ENCODE measurements around the gene LRSAM1.
"Not testable (repeated sequence)": the region's sequence is repeated elsewhere in the genome, so short reads cannot be mapped to it uniquely, and the experiment has no call there.

LRSAM1 gene

DNA sequence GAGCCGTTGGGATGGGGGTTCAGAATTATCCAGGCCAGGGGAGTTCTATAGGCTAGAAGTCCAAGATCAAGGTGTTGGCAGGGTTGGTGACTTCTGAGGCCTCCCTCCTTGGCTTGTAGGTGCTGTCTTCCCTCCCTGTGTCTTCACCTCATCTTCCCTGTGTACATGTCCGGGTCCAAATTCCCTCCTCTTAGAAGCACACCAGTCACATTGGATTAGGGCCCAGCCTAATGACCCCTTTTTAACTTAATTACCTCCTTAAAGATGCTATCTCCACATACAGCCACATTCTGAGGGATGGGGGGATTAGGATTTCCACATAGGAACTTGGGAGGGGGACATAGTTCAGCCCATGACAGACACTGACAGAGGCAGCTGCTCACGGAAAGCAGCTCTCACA is 12.1 kb downstream of the LRSAM1 start:
- DNase-seq: no peak

GRCh38 chr9:127463911-127464310 is 12.6 kb downstream of the LRSAM1 start:
- DNase-seq: peak; percentile 52

DNA sequence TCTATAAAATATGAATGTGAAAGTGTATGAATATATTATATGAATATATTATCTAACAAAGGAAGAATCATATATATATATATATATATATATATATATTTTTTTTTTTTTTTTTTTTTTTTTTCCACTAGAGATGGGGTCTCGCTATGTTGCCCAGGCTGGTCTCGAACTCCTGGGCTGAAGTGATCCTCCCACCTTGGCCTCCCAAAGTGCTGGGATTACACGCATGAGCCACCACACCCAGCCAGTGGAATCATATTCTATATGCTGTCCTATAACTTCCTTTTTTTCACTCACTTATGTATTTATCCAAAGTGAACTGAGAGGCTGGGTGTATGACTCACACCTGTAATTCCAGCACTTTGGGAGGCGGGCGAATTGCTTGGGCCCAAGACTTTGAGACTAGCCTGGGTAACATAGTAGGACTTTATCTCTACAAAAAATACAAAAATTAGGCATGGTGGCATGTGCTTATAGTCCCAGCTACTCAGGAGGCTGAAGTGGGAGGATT is 15.2 kb downstream of the LRSAM1 start:
- not testable (repeated sequence) for DNase-seq

GRCh38 chr9:127467621-127468020 is 16.3 kb downstream of the LRSAM1 start:
- DNase-seq: no peak

DNA sequence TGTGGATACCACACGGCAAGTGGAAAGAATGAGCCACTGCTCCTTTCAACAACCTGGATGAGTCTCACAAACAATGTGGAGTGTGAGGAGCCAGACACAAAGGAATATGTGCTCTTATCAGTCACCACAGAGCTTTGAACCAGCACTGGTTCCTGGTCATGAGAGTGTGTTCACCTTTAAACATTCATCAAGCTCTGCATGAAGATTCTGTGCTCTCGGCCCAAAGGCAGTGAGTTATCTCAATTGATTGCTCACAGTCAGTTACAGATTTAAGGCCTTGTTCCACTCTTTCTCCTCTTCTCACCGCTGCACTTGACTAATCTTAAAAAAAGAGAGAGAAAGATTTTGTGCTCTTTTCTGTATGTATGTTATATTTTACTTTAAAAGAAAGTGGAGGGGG is 19.4 kb downstream of the LRSAM1 start:
- no peak for DNase-seq

DNA sequence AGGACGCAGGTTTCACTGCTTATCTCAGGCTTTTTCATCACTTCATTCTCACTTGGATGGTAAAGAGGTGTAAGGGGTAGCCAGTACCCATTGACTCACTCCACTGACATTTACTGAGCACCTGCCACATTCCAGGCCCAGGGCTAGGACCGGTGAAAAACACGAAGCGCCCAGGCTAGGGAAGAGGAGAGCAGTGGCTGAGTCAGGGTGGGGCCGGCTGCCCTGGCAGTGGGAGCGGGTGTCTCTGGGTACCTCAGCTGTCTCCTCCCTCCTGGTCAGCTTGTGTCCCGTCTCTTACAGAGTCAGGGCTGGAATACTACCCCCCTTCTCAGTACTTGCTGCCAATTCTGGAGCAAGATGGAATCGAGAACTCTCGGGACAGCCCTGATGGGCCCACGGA is 22.2 kb downstream of the LRSAM1 start:
- DNase-seq: no peak

- DNase-seq: no peak
These were observed 22.6 kb downstream of the LRSAM1 start for GRCh38 chr9:127473932-127474331.

GRCh38 chr9:127474592-127474991 is 23.3 kb downstream of the LRSAM1 start:
- DNase-seq: no peak

DNA sequence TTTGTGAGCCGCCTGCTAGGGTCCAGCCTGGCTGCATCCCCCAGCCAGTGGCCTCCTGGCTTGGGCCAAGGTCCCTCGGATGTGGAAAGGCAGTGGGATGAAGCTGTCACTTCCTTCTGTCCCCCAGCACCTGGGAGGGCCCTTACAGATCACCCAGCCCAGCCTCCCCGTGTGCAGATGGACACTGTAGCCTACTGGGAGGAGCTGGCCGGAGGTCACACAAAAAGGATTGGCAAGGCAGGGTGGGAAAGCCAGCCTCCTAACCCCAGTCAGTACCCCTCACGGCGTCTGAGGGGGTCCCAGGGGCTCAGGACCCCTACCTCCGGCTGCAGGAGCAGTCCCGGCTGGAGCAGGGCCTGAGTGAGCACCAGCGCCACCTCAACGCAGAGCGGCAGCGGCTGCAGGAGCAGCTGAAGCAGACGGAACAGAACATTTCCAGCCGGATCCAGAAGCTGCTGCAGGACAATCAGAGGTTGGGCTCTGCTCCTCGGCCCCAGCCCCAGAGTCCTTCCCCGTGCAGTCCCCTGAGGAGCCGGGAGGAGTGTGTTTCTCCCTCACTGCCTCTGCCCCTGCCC is 28.3 kb downstream of the LRSAM1 start:
- DNase-seq: no peak

DNA sequence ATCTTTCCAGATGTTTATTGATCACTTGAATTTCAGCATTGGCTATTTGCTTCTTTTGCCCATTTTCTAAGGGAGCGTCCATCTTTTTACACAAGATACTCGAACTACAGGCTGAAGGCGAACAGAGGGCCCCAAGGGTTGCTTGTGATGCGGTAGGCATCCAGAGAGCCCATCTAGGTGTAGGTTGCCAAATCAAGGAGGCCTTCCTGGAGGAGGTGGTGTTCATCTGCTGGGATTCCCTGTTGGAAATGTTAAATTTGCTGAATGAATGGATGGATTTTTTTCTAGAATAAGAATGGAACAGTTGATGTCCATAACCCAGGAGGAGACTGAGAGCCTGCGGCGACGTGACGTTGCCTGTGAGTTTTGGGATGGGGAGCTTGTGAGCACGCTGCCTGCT is 31.4 kb downstream of the LRSAM1 start:
- no peak for DNase-seq

DNA sequence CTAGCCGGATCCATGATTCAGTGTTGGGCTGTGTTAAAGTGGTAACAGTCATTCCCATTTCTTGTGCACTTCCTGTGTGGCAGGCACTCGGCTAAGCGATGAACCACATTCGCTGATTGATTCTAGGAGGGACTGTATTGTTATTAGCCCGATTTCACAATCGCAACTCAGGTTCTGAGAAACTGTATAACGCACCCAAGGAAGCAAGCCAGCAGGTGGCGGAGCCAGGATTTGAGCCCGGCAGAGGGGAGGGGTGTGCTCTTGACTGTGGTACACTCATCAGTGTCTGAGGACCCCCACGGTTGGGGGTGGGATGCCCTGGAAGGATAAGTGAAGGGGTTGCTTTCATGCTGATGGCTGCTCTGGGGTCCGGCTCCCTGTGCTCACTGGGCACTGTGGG is 34.7 kb downstream of the LRSAM1 start:
- no peak for DNase-seq

DNA sequence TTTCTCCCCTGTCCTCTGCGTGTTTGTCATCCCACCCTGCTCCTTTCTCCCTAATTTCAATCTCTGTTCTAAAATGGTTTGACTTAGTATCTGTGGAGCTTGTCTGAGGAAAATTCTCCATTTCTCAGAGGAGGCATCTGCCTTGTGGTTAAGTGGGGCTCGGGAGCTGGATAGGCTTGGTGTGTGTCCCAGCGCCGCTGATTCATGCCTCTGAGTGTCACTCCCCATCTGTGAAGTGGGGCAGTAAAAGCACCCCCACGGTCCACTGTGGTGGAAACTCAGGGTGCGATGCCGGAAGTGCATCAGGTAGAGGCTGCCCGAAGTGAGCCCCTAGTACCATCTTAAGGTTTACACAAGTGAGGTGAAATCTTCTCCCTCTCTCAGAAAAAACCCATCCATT is 37.6 kb downstream of the LRSAM1 start:
- DNase-seq: no peak

DNA sequence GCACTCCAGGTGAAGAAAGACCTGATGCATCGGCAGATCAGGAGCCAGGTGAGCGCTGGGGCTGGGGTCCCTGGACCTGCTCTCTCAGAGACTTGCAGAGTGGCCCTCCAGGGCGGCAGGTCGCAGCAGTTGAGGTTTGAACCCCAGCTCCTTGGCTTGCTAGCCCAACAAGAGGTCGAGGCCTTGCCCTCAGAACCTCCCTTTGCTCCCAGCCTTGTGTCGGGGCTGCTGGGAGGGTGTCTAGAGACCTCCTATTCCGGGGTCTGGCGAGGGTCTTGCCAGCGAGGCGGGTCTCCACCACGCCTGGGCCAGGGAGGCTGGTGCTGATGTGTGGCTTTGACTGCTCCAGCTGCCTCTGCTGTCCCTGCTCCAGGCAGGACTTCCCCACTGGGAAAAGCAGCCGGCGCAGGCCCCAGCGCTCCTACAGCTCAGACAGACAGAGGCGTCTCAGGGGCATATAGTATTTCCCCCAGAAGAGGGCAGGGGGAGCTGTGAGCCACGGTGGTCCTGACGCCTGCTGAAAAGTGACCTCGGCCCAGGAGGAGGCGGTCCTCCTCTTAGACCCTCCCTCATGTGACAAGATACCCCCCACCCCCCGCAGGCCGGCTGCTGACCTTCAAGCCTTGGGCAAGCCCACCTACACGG is 38.3 kb downstream of the LRSAM1 start:
- DNase-seq: no peak

DNA sequence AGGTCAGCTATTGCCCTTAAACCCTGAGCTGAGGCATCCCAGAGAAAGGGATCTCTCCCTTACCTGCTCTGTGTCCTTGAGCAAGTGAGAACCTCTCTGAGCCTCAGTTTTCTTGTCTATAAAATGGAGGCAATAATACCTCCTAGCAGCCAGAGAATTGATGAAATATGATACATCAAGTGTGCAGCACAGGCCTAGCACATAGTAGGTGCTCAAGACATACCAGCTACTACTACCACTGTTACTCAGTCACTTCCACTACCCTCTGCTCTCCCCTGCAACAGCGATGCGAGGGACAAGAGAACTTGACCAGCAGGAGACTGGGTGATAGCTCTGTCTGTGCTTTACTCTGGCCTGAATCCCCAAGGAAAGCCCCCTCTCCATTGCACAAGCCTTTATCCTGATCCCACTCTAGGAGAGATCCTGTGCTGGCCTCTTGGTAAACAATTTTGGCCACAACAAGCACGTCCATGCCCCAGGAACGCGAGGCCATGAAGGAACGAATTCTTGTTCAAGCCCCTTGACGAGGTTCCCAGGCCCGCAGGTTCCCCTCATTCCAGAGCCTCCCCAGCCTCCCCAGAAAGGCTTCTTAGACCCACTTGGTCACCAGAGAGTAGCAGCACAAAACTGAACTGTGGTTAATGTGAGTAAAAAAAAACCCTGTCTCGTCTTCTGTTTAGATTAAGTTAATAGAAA is 39.4 kb downstream of the LRSAM1 start:
- DNase-seq: no peak

- no peak for DNase-seq
These were observed 40.2 kb downstream of the LRSAM1 start for GRCh38 chr9:127491516-127491915.

DNA sequence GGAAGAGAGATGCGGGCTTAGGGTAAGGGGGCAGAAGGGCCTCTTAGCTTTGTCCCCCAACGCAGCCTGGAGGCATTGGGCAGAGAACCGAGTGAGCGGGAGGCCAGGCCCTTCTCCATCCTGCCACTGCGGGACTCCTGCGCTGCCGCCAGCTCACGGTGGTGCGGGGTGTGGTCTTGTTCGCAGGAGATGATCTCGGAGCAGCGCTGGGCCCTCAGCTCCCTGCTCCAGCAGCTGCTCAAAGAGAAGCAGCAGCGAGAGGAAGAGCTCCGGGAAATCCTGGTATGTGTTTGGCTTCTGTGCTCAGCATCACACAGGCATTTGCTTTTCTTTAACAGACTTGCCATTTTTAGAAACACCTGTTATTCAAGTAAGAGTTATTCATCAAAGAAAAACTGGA is 41.3 kb downstream of the LRSAM1 start:
- DNase-seq: no peak

DNA sequence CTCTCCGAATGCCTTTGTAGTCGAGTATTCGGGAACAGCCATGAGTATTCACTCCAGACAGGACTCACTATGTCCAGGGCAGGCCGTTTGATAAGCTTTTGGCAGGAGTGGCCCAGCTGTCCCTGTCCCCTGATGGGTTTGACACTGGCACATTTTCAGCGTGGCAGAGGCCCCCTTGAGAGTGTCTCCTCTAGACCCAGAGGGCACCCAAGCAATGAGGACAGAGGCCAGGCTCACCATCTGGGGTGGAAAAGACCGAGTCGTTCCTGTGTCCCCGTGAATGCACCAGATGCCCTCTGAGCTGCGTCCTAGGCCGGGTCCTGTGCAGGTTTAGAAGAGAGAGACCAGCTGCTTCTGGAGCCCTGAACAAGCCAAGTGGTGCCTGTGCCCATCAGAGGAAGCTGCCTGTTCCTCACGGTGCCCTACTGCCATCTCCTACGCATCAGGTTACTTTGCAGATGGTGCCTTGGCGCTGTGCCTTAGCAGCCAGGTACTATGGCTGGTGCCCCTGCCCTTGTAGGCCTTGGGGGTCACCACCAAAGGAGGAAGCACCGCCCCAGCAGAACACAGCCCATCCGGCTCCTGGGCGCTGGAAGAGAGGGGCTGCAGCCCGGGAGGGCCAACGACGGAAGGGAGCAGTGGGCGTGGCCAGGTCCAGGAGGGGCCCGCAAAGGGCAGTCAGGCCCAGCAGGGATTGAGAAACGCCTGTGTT is 42.4 kb downstream of the LRSAM1 start:
- DNase-seq: no peak

- no peak for DNase-seq
These were observed 43.0 kb downstream of the LRSAM1 start for GRCh38 chr9:127494304-127494702.

GRCh38 chr9:127495884-127496555 is 44.7 kb downstream of the LRSAM1 start:
- DNase-seq: no peak

GRCh38 chr9:127496974-127497373 is 45.7 kb downstream of the LRSAM1 start:
- DNase-seq: no peak

DNA sequence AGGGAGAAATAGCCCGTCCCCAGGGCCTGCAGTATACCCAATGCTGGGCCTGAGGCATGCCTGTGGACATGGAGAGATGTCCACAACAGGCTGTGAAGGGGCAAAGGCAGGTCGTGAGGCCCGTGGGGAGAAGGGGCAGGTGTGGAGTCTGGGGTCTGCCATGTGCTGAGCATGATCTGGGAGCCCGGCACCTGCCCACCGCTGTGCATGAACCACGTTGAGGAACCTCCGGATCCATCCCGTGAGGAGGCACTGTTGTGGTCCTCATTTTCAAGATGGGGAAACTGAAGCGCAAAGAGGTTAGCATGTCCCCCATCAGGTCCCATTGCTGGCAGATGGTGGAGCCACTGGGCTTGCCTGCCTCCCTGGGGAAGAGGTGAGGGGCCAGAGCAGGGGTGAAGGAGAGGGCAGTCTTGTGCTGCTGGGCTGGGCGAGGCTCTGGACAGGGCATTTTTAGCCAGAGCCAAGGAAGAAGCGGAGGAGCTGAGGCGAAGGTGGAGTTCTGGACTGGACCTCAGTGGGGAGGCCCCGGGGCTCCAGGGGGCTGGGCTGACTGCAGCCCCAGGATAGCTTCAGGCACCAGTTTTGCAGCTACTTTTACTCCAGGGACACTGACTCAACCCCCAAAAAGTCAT is 46.5 kb downstream of the LRSAM1 start:
- DNase-seq: no peak

DNA sequence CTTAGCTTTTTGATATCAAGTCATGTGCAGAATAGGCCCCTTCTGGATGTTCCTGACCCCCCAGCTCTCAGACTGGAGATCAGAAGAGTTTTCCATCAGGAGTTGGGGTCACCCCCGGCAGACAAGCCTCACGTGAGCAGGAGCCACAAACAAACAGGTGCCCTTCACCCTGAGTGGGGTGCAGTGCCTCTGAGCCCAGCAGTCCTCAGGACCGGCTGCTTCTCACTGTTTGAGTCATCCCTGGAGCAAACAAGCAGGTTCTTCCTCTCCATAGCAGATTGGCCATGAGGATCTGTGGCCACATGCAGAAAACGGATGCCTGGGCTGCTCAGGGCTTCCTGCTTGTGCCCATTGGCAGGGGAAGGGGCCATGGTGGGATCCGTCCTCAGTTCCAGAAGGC is 47.0 kb downstream of the LRSAM1 start:
- DNase-seq: no peak

DNA sequence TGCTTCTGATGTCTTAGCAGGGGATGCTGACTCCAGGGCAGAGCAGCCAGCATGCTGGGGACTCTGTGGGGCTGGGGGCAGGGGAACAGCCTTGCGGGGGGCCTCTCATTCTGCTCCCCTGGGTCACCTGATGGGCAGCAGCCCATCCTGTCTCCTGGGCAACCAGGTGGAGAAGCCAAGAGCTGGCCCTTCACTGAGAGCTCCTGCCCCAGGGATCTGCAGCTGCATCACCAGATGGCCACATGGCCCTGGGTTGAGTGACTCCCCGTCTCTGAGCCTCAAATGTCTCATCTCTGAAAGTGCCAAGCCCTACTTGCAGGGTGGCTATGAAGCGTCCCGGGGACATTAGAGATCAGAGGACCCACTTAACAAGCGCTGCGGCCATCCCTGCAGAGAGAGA is 49.1 kb downstream of the LRSAM1 start:
- no peak for DNase-seq
